GM12864 (cell line): Measurements from ENCODE around the gene ATG4D.
"Not testable (repeated sequence)": the region's sequence is repeated elsewhere in the genome, so short reads cannot be mapped to it uniquely, and the experiment has no call there.

Source experiments
- DNase-seq: peaks from one replicate; pipeline ENCODE4 v3.0.0-alpha.2; 2011; ENCODE audit warnings: low read depth
- H3K4me3 ChIP-seq: 2 replicates; pipeline ENCODE4 v1.5.1; 2011; ENCODE audit warnings: mild to moderate bottlenecking, low read depth, low read length, control low read depth
- CTCF ChIP-seq: IDR thresholded peaks from 2 replicates; pipeline ENCODE4 v1.5.1; 2011; ENCODE audit warnings: low read depth, mild to moderate bottlenecking, moderate library complexity, low read length, control low read depth, inconsistent platforms; ENCODE audit errors: missing control alignments

The ATG4D gene

GRCh38 chr19:10519421-10519820 lies 24.3 kb upstream of the ATG4D start:
- H3K4me3 ChIP-seq = no peak overlapping the region
- no peak for DNase-seq
- TF ChIP-seq CTCF = no peak

GRCh38 chr19:10520652-10521318 lies 22.9 kb upstream of the ATG4D start:
- TF ChIP-seq CTCF = no peak
- H3K4me3 ChIP-seq = no peak overlapping the region
- no peak for DNase-seq

GRCh38 chr19:10521461-10522171 lies 22.1 kb upstream of the ATG4D start:
- DNase-seq = no peak
- no peak overlapping the region for H3K4me3 ChIP-seq
- no peak for TF ChIP-seq CTCF

GRCh38 chr19:10523135-10523636 lies 20.5 kb upstream of the ATG4D start:
- no peak overlapping the region for H3K4me3 ChIP-seq
- TF ChIP-seq CTCF = no peak
- no peak for DNase-seq

GRCh38 chr19:10525636-10526035 lies 18.1 kb upstream of the ATG4D start:
- TF ChIP-seq CTCF = no peak
- no peak overlapping the region for H3K4me3 ChIP-seq
- no peak for DNase-seq

- H3K4me3 ChIP-seq, DNase-seq: not testable (repeated sequence)
These were observed 16.8 kb upstream of the ATG4D start for GRCh38 chr19:10526887-10527286.

GRCh38 chr19:10532457-10532856 lies 11.2 kb upstream of the ATG4D start:
- no peak overlapping the region for H3K4me3 ChIP-seq
- no peak for TF ChIP-seq CTCF
- DNase-seq = no peak
